GM15510 (cell line): ENCODE results near the gene CPNE7.

Source experiments
- POLR2A ChIP-seq: IDR thresholded peaks from 3 replicates; pipeline ENCODE4 v1.6.1; 2011; ENCODE audit warnings: borderline replicate concordance; ENCODE audit not compliant: insufficient read length; ENCODE audit errors: extremely low read depth

Gene CPNE7

DNA sequence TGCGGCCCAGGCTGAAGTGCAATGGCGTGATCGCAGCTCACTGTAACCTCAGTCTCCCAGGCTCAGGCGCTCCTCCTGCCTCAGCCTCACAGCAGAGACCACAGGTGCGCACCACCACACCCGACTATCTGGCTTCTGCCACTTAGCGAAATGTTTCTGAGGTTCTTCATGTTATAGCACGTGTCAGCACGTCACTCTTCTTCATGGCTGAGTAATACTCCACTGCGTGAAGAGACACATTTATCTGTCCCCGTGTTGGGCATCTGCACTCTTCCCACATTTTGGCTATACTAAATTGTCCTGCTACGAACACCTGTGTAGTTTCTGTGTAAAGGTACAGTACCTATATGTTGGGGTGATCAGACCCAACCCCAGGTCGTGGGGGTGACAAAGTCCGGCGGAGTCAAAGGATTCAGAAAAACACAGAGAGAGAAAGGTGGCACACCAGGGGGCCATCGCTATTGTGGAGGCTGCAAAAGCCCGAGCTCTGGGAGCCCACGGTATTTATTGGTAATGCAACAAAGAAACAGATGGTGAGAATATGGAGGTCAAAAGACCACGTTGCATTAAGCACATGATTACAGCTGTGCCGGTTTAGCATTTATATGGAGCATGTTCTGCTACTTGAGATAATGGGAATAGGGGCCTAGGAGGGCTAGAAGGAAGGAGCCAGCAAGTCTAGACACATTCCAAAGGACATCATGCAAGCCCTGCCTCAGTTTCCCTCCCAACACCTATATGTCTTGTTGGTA lies 37.0 kb downstream of the CPNE7 start:
- no peak for TF ChIP-seq POLR2A

DNA sequence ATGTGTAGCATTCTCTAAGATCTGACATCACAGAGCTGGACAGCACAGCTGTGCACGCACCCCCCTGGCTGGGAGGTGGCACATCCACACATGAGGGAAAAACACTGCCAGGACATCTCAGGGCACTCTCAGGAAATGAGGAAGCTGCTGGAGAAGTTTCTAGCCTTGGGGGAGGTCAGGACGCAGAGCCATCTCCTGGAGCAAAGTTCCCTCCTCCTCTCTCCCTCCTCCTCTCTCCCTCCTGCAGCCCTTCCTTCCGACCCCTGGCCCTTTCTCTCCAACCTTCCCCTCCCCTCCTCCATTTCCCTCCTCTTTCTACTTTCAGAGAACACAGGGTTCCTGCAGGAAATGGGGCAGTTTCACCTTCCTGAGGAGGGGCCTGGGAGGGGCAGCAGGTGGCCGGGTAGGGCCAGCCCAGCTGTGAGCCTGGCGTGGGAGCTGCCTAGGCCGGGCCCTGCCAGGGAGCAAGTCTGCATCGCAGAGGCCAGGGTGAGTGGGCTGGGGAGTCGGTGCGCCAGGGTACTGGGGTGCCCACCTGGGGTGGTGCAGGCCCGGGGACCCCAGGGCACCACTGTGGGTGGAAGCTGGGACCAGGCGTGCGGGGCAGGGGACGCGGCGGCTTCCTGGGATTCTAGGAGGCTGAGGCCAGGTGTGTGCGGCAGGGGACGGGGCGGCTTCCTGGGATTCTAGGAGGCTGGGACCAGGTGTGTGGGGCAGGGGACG lies 37.8 kb downstream of the CPNE7 start, which contains the start of gene DPEP1:
Gene DPEP1, plus strand, starts transcription at position 412 of the 723 bp plus-strand sequence. CDS start 16,769 bp downstream, outside the sequence.
- no peak for TF ChIP-seq POLR2A

DNA sequence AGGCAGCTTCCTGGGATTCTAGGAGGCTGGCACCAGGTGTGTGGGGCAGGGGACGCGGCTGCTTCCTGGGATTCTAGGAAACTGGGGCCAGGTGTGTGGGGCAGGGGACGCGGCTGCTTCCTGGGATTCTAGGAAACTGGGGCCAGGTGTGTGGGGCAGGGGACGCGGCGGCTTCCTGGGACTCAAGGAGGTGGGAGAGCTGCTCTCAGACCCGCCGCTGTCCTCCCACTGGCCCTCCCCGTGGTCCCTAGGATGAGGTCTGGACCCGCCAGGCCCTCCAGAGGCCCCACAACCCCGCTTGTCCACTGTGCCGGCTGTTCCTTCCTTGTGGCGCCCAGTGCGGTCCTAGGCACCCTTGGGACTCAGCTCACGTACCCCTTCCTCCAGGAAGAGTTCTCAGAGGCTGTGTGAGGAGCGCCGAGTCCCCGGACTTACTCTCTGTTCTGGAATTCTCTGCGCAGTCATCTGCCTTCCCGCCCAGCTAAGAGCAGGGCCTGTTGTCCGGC lies 38.4 kb downstream of the CPNE7 start:
- no peak for TF ChIP-seq POLR2A

DNA sequence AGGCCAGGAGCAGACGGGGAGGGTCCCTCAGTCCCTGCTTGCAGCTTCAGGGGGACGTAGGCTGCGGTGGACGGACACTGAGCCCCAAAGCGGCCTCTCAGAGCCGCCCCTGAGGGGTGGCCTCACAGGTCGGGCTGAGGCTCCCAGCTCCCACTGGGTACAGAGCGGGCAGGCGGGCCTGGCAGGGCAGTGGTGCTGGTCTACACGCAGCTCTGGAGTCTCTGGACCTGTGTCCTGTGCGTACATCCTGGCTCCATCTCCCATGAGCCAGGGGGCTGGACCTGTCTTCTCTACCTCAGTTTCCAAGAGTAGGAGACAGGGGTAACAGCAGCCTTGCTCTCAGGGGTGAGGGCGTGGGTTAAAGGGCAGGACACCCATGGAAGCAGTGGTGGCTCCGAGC lies 39.6 kb downstream of the CPNE7 start:
- no peak for TF ChIP-seq POLR2A

GRCh38 chr16:89615596-89616090 lies 40.1 kb downstream of the CPNE7 start:
- no peak for TF ChIP-seq POLR2A

DNA sequence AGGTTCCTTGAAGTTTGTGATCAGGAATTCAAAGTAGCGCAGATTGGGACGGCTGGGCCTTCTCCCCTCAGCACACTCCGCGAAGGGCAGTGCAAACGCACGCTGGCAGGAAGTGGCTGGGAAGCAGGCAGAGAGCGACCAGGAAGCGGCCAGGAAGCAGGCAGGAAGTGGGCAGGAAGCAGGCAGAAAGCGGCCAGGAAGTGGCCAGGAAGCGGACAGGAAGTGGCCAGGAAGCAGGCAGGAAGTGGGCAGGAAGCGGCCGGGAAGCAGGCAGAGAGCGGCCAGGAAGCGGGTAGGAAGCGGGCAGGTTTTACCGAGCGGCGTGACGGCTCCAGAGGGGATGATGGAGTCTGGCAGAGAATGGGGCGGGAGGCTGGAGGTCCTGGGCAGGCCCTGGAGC lies 41.1 kb downstream of the CPNE7 start:
- TF ChIP-seq POLR2A: no peak

DNA sequence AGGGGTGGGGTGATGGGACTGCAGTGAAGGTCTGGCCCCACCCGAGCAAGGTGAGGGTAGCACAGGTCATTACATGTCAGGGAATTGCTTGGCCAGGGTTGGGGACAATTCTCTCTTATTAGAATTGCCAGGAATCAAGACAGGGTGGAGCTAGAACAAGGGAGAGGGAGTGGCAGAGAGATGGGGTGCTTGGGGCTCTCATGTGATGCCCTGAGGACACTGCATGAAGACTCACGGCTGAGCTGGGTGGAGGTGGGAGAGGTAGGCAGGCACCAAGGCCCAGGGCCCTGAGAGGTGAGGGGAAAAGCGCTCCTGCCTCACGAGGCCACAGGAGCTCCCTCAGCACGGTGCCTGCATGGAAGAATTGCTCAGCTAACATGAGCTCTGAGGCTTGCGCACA lies 41.5 kb downstream of the CPNE7 start:
- no peak for TF ChIP-seq POLR2A

GRCh38 chr16:89618109-89618998 lies 42.8 kb downstream of the CPNE7 start:
- TF ChIP-seq POLR2A: no peak

DNA sequence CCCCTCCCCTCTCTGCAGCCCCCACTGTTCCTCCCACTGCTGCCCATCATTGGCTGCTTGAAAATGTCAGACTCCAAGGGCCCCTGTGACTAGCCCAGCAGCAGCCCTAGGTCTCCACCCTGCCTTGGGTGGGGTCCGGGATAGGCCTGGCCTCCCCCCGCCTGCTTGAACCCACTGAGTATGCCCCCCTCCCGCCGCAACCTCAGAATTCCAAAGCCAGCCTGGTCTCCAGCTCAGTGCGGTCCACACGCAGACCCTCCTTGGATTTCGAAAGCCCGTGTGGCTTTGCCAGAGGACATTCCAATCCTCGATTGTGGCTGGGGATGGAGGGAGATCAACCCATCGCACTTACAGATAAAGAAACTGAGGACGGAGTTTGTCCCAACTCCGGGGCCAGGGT lies 44.3 kb downstream of the CPNE7 start:
- no peak for TF ChIP-seq POLR2A

DNA sequence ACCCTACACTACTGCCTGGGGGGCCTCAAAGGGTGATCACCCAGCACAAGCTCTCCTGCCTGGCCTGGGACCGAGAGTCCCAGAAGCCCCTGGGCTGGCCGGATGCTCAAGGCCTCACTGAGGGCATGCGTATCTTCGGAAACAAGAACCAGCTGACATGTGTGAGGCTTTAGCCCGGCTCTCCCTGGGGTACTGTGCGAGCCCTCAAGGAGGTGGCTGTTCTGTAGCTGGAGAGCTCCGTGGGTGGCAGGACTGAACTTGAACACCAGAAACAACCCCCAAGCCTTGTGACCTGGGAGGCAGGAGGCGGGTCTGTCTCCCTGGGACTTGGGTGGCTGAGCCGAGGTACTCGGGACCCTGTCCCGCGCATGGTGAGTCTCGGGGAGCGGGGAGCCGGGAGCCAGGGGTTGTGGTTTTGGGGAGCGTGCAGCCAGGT lies 44.9 kb downstream of the CPNE7 start:
- TF ChIP-seq POLR2A: no peak

GRCh38 chr16:89621136-89621697 lies 45.7 kb downstream of the CPNE7 start:
- no peak for TF ChIP-seq POLR2A

GRCh38 chr16:89621698-89622409 lies 46.3 kb downstream of the CPNE7 start:
- no peak for TF ChIP-seq POLR2A

DNA sequence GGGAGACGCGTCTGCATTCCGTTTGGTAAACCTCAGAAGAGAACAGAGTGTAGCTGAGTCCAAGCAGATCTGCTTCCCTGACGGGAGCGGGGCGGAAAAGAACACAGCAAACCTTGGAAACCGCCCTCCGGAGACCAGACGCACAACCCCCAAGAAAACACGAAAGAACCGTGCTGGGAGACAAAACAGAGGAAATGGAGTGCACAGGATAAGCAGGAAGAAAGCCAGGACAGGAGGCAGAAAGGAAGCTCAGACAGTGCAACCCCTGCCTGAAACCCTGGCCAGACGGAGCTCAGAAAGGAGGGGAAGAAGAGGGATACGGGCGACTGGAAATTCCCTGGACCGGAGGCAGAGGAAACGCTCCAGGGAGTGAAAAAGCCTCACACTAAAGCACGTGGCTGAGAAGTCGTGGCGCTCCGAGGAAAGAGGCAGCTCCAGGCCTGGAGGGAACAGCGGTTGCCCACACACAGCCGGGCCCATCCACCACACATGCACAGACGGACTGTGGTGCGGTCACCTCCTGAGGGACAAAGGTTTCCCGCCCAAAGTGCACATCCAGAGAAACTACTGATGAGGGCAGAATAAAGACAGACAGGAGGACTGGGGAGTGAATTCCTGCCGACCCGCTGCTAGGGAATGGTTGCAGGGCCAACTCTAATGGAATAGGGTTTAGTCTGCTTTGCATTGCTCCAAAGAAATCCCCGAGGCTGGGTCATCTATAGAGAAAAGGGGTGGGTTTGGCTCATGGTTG lies 48.1 kb downstream of the CPNE7 start:
- no peak for TF ChIP-seq POLR2A
